ENCODE data around the gene KCNA1. TPM values are rescaled to one million over a fixed set of nuclear protein-coding genes. Genes with fewer than 3 reads are reported as not detected.

KCNA1 gene
- total RNA-seq, 1 experiment from 2014 or later = not detected

DNA sequence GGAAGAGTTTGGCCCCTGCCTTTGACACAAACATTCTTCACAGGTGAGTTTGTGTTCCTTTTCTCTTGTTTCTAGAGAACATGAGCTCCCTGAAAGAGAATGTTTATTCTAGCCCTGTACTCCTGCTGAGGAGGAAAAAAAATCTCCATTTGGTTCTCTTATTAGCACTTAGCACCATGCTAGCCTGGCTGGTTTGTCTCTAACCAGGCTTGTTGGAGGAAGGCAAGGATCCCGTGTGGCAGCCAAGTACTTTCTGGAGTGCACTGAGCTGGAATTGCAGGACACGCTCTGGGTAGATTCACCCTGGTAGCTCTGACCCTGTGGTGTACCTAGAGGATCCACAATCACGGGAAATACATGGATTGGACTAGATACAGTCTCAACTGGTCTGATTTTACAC, 41.9 kb downstream of the KCNA1 start:
- TF ChIP-seq CBX3 (IDR thresholded peaks at IDR 0.05; ENCODE audit: low read depth) = no peak
- TF ChIP-seq EZH2phosphoT487 (IDR thresholded peaks at IDR 0.05; ENCODE audit: borderline replicate concordance) = no peak
- TF ChIP-seq ZBTB33 (IDR thresholded peaks at IDR 0.05; ENCODE audit: extremely low read depth, insufficient replicate concordance, low read length) = no peak
- no peak for TF ChIP-seq ELF1 (IDR thresholded peaks at IDR 0.05; ENCODE audit: borderline replicate concordance, low read depth)
- no peak for TF ChIP-seq MAX (IDR thresholded peaks at IDR 0.05)
- TF ChIP-seq POLR2A (IDR thresholded peaks at IDR 0.05; ENCODE audit: borderline replicate concordance, extremely low read depth, insufficient read depth, insufficient read length) = no peak
- no peak for TF ChIP-seq FOSL1 (IDR thresholded peaks at IDR 0.05; ENCODE audit: low read depth)
- no peak for TF ChIP-seq SP1 (IDR thresholded peaks at IDR 0.05; ENCODE audit: low read depth)
- no peak for TF ChIP-seq POLR2AphosphoS5 (IDR thresholded peaks at IDR 0.05; ENCODE audit: low read depth, low read length)
- no peak for TF ChIP-seq EZH2 (IDR thresholded peaks at IDR 0.05)
- TF ChIP-seq TCF7L2 (IDR thresholded peaks at IDR 0.05; ENCODE audit: borderline replicate concordance, extremely low read depth, insufficient read depth, insufficient read length) = no peak
- no peak for TF ChIP-seq RAD21 (IDR thresholded peaks at IDR 0.05; ENCODE audit: low read depth)
- Histone ChIP-seq H3K9me2 (ENCODE audit: insufficient read depth) (no peaks in the 10 kb centered on the region), H3K9me3 (ENCODE audit: control insufficient read depth in 1 of 2, insufficient read depth in 1 of 2, low read depth in 1 of 2, low read length in 2 of 2) (no peaks in the 10 kb centered on the region), H2AFZ (ENCODE audit: low read depth, low read length, poor library complexity, severe bottlenecking) (no peak overlapping the region), H3K79me2 (ENCODE audit: insufficient read depth, low read length) (no peaks in the 10 kb centered on the region), H3K9ac (ENCODE audit: low read length) (no peak overlapping the region), H3K4me3 (replicated peaks in 1 of 2; ENCODE audit: low read depth in 1 of 2, low read length in 2 of 2) (no peak overlapping the region), H3K27ac (ENCODE audit: low read depth, low read length) (no peak overlapping the region), H4K20me1 (ENCODE audit: insufficient read depth) (no peaks in the 10 kb centered on the region), H3K27me3 (ENCODE audit: insufficient read depth, low read length) (peaks cover 53% of the 10 kb centered on the region), H3K36me3 (ENCODE audit: control insufficient read depth in 1 of 2, insufficient read depth in 2 of 2, low read length in 2 of 2) (no peaks in the 10 kb centered on the region), H3K4me1 (ENCODE audit: control insufficient read depth in 1 of 2, insufficient read depth in 2 of 2, low read length in 2 of 2) (no peaks in the 10 kb centered on the region), H3K4me2 (ENCODE audit: low read length) (no peak overlapping the region)
- intact Hi-C loops (cut with micrococcal nuclease) = no loop called here
- BruUV-seq (replicated peaks) = no TSS peak
- CTCF ChIA-PET = no interaction called here
- no peak for ATAC-seq
- POLR2A ChIA-PET = no interaction called here
- no peak for DNase-seq (ENCODE audit: low read depth, low spot score)
- RAD21 ChIA-PET (ENCODE audit: low non-redundant PET in 1 of 2, low total read pairs in 2 of 2, uncharacterized antibody in 2 of 2, unreplicated experiment in 2 of 2) = no interaction called here
